Mononuclear cell (primary cell): ENCODE results near the gene NBPF20. TPM values are rescaled to one million over a fixed set of nuclear protein-coding genes. Genes with fewer than 3 reads are reported as not detected.
"Not testable (repeated sequence)": the region's sequence is repeated elsewhere in the genome, so short reads cannot be mapped to it uniquely, and the experiment has no call there.

ENCODE experiments used
- H3K27me3 ChIP-seq: 2 replicates; pipeline ENCODE4 v1.6.0; 2011; ENCODE audit warnings: low read length, control low read depth; ENCODE audit not compliant: insufficient read depth
- H3K4me1 ChIP-seq: 2 replicates; pipeline ENCODE4 v1.5.1; 2011; ENCODE audit warnings: mild to moderate bottlenecking, low read length, control low read depth; ENCODE audit not compliant: insufficient read depth
- H3K4me3 ChIP-seq: 2 replicates; pipeline ENCODE4 v1.5.1; 2011; ENCODE audit warnings: mild to moderate bottlenecking, low read length, moderate library complexity
- H3K9me3 ChIP-seq: 2 replicates; pipeline ENCODE4 v1.5.1; 2011; ENCODE audit warnings: low read depth, mild to moderate bottlenecking, control low read depth, low read length
- total RNA-seq: library from RNA; depleted of rRNA; stranded (reverse); fragments of >200 nt; gene quantifications from one replicate; pipeline ENCODE4 v1.2.3, GENCODE V29; 2012

NBPF20 gene
- total RNA-seq, 1 donor = 1.7 TPM

- not testable (repeated sequence) for H3K27me3 ChIP-seq, H3K4me3 ChIP-seq, H3K9me3 ChIP-seq, H3K4me1 ChIP-seq
Measured at GRCh38 chr1:145452506-145452905, 27.1 kb upstream of the NBPF20 start.

- not testable (repeated sequence) for H3K9me3 ChIP-seq, H3K4me1 ChIP-seq, H3K4me3 ChIP-seq, H3K27me3 ChIP-seq
Measured at GRCh38 chr1:145451914-145452313, 26.5 kb upstream of the NBPF20 start.

GRCh38 chr1:145445219-145445618 is 19.8 kb upstream of the NBPF20 start:
- not testable (repeated sequence) for H3K4me1 ChIP-seq, H3K9me3 ChIP-seq, H3K4me3 ChIP-seq, H3K27me3 ChIP-seq

GRCh38 chr1:145442340-145442739 is 16.9 kb upstream of the NBPF20 start:
- H3K27me3 ChIP-seq, H3K4me3 ChIP-seq, H3K4me1 ChIP-seq: not testable (repeated sequence)

GRCh38 chr1:145431363-145432256 is 6.2 kb upstream of the NBPF20 start:
- H3K4me1 ChIP-seq, H3K4me3 ChIP-seq: not testable (repeated sequence)
- H3K9me3 ChIP-seq = peaks cover 11% of the 10 kb centered on the region
- H3K27me3 ChIP-seq = peaks cover 35% of the 10 kb centered on the region

More at GRCh38 chr1:145442340-145442739, 16.9 kb upstream of the NBPF20 start:
- H3K9me3 ChIP-seq = not testable (repeated sequence)

GRCh38 chr1:145430830-145431229 is 5.4 kb upstream of the NBPF20 start:
- H3K4me3 ChIP-seq, H3K4me1 ChIP-seq: not testable (repeated sequence)
- Histone ChIP-seq H3K9me3 (peaks cover 11% of the 10 kb centered on the region), H3K27me3 (peaks cover 35% of the 10 kb centered on the region)

- Histone ChIP-seq H3K27me3 (peaks cover 35% of the 10 kb centered on the region), H3K9me3 (peaks cover 11% of the 10 kb centered on the region)
- H3K4me3 ChIP-seq, H3K4me1 ChIP-seq: not testable (repeated sequence)
Measured at GRCh38 chr1:145429329-145429728, 3.9 kb upstream of the NBPF20 start.

GRCh38 chr1:145424612-145425435 is 579 bp downstream of the NBPF20 start:
- H3K9me3 ChIP-seq, H3K4me1 ChIP-seq: not testable (repeated sequence)
- Histone ChIP-seq H3K4me3 (peak overlapping the region; percentile 56), H3K27me3 (peaks cover 26% of the 10 kb centered on the region)

GRCh38 chr1:145415149-145415548 is 10.3 kb downstream of the NBPF20 start:
- H3K4me3 ChIP-seq = not testable (repeated sequence)

GRCh38 chr1:145407266-145407665 is 18.1 kb downstream of the NBPF20 start:
- not testable (repeated sequence) for H3K4me1 ChIP-seq, H3K27me3 ChIP-seq, H3K4me3 ChIP-seq, H3K9me3 ChIP-seq

More at GRCh38 chr1:145415149-145415548, 10.3 kb downstream of the NBPF20 start:
- H3K4me1 ChIP-seq, H3K27me3 ChIP-seq, H3K9me3 ChIP-seq: not testable (repeated sequence)

- not testable (repeated sequence) for H3K27me3 ChIP-seq, H3K4me1 ChIP-seq, H3K4me3 ChIP-seq, H3K9me3 ChIP-seq
Measured at GRCh38 chr1:145404949-145405348, 20.5 kb downstream of the NBPF20 start.

- not testable (repeated sequence) for H3K27me3 ChIP-seq, H3K4me3 ChIP-seq, H3K4me1 ChIP-seq, H3K9me3 ChIP-seq
Measured at GRCh38 chr1:145400701-145401100, 24.7 kb downstream of the NBPF20 start.

Other genes with a start within 250 kb of the NBPF20 start
- gene PPIAL4D, start 183.4 kb downstream of the NBPF20 start, total RNA-seq = not detected
- gene GPR89A, start 182.4 kb upstream of the NBPF20 start, total RNA-seq = 43.8 TPM